ENCODE data around the gene STAC.

STAC gene

DNA sequence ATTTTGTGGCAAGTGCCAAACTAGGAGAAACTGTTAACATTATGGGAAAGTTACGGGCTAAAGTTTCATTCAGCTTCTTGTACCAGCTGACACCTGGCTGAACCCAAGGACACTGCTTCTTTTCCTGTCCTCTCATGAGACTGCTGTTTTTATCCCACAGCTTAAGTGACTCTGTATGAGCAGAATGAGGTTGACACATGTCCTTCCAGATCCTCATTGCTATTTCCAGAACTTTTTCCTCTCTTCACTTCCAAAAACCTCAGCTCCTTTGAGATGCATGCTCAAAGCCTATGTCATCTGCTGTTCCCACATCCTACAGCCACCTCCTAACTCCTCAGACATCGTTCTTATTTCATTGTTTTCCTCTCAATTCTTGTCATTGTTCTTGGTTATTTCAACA lies 200.4 kb downstream of the STAC start:
- Histone ChIP-seq H3K9me3 (ENCODE audit: control insufficient read depth, insufficient read depth, low read depth, low read length) (peaks cover 30% of the 10 kb centered on the region), H3K4me3 (ENCODE audit: low read depth, low read length) (no peak overlapping the region), H3K4me1 (ENCODE audit: control insufficient read depth, insufficient read depth, low read length) (no peaks in the 10 kb centered on the region), H3K9ac (ENCODE audit: low read length) (no peak overlapping the region), H3K27ac (ENCODE audit: low read depth, low read length) (no peak overlapping the region), H3K36me3 (ENCODE audit: control insufficient read depth, insufficient read depth, low read length) (no peaks in the 10 kb centered on the region), H3K27me3 (ENCODE audit: control insufficient read depth, insufficient read depth, low read length) (no peaks in the 10 kb centered on the region)

- H3K27ac ChIP-seq (ENCODE audit: low read depth, low read length) = no peak overlapping the region
- no peak overlapping the region for H3K9ac ChIP-seq (ENCODE audit: low read length)
- H3K27me3 ChIP-seq (ENCODE audit: control insufficient read depth, insufficient read depth, low read length) = no peaks in the 10 kb centered on the region
- no peak overlapping the region for H3K4me3 ChIP-seq (ENCODE audit: low read depth, low read length)
- H3K4me1 ChIP-seq (ENCODE audit: control insufficient read depth, insufficient read depth, low read length) = no peaks in the 10 kb centered on the region
- H3K9me3 ChIP-seq (ENCODE audit: control insufficient read depth, insufficient read depth, low read depth, low read length) = no peaks in the 10 kb centered on the region
- H3K36me3 ChIP-seq (ENCODE audit: control insufficient read depth, insufficient read depth, low read length) = no peaks in the 10 kb centered on the region
Measured at GRCh38 chr3:36591959-36592358, 211.7 kb downstream of the STAC start.

DNA sequence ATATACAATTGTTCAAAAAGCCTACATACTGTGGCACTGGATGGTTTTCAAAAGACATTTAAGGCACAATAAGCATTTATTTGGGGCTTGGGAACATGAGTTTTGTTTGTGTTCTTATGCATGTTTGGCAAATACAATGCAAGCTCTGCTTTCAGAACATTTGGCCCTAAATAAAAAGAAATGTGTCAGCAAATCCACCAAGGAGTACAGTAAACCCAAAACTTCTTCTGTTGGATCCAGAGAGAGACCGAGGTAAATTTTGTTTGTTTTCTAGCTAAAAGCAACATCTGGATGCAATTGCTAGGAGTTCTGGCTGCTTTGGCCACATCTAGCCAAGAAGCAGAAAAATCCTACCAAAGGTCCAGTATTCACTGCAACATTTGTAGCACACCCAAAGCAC lies 215.2 kb downstream of the STAC start:
- Histone ChIP-seq H3K36me3 (ENCODE audit: control insufficient read depth, insufficient read depth, low read length) (no peaks in the 10 kb centered on the region), H3K4me1 (ENCODE audit: control insufficient read depth, insufficient read depth, low read length) (no peaks in the 10 kb centered on the region), H3K9ac (ENCODE audit: low read length) (no peak overlapping the region), H3K27ac (ENCODE audit: low read depth, low read length) (no peak overlapping the region), H3K4me3 (ENCODE audit: low read depth, low read length) (no peak overlapping the region), H3K27me3 (ENCODE audit: control insufficient read depth, insufficient read depth, low read length) (no peaks in the 10 kb centered on the region), H3K9me3 (ENCODE audit: control insufficient read depth, insufficient read depth, low read depth, low read length) (no peaks in the 10 kb centered on the region)

DNA sequence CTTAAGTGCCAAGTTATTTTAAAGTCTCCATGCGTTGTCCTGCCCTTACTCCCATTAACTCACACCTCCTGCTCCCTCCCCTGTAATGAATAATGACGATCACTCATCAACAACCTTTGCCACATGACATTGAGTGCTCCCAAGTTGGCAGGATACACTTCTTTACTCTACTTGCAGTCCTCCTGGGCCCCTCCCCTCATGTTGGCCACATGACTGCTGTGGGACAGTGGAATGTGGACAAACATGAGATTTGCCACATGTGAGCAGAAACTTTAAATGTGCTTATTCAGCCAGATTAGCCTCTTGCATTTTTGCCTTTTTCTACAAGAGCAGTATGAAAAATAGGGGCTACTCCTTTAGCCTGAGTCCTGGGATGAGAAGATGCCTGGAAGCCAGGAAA lies 216.1 kb downstream of the STAC start:
- Histone ChIP-seq H3K4me1 (ENCODE audit: control insufficient read depth, insufficient read depth, low read length) (no peaks in the 10 kb centered on the region), H3K27ac (ENCODE audit: low read depth, low read length) (no peak overlapping the region), H3K4me3 (ENCODE audit: low read depth, low read length) (no peak overlapping the region), H3K9ac (ENCODE audit: low read length) (no peak overlapping the region), H3K36me3 (ENCODE audit: control insufficient read depth, insufficient read depth, low read length) (no peaks in the 10 kb centered on the region), H3K27me3 (ENCODE audit: control insufficient read depth, insufficient read depth, low read length) (no peaks in the 10 kb centered on the region), H3K9me3 (ENCODE audit: control insufficient read depth, insufficient read depth, low read depth, low read length) (no peaks in the 10 kb centered on the region)

DNA sequence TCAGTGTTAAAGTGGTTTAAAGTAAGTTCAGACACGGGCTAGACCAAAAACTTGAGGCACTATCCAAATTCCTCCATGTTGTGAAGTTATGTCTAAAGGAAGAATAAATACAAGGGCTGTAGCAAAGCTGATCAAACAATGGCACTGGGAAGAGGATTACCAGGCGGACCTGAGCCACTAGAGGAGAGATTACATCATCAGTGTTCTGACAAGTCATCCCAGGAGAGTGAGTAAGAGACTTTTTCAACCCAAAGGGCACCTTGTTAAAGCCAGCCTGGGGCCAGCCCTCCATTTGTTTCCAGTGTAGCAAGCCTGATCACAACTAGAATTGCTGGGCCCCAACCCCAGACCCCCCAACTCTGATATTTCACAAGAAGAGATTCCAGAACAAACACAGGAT lies 217.1 kb downstream of the STAC start:
- Histone ChIP-seq H3K9me3 (ENCODE audit: control insufficient read depth, insufficient read depth, low read depth, low read length) (no peaks in the 10 kb centered on the region), H3K27ac (ENCODE audit: low read depth, low read length) (no peak overlapping the region), H3K27me3 (ENCODE audit: control insufficient read depth, insufficient read depth, low read length) (no peaks in the 10 kb centered on the region), H3K36me3 (ENCODE audit: control insufficient read depth, insufficient read depth, low read length) (no peaks in the 10 kb centered on the region), H3K4me3 (ENCODE audit: low read depth, low read length) (no peak overlapping the region), H3K4me1 (ENCODE audit: control insufficient read depth, insufficient read depth, low read length) (no peaks in the 10 kb centered on the region), H3K9ac (ENCODE audit: low read length) (no peak overlapping the region)
